Mesothelial cell of epicardium (in vitro differentiated cells): ENCODE measurements around the gene ARL13B. TPM values are rescaled to one million over a fixed set of nuclear protein-coding genes. Genes with fewer than 3 reads are reported as not detected.
A peak's percentile ranks its signal among the peaks of the same experiment; 100 is the strongest.
"Not testable (repeated sequence)": the region's sequence is repeated elsewhere in the genome, so short reads cannot be mapped to it uniquely, and the experiment has no call there.

Experiments
- DNase-seq, 2 experiments: peaks; one replicate each; pipeline ENCODE4 v3.0.0; 2021; ENCODE audit warnings: low spot score in 2 of 2; ENCODE audit not compliant: unreplicated experiment in 2 of 2
- H3K27ac Mint-ChIP-seq: 2 replicates; pipeline ENCODE4 v1.8.0; 2021; ENCODE audit warnings: mixed read lengths
- H3K27me3 Mint-ChIP-seq: 2 replicates; pipeline ENCODE4 v1.8.0; 2021; ENCODE audit warnings: low read depth, mixed read lengths
- H3K36me3 Mint-ChIP-seq: 2 replicates; pipeline ENCODE4 v1.8.0; 2021; ENCODE audit warnings: mixed read lengths
- H3K4me1 Mint-ChIP-seq: 2 replicates; pipeline ENCODE4 v1.8.0; 2021; ENCODE audit warnings: mixed read lengths
- H3K4me3 Mint-ChIP-seq: 2 replicates; pipeline ENCODE4 v1.8.0; 2021; ENCODE audit warnings: mild to moderate bottlenecking, moderate library complexity, mixed read lengths
- H3K9me3 Mint-ChIP-seq: 2 replicates; pipeline ENCODE4 v1.8.0; 2021; ENCODE audit warnings: mixed read lengths
- CTCF ChIP-seq: fragments of 200-600 bp; sonication (generic); IDR thresholded peaks from one replicate; pipeline ENCODE4 v1.5.0; 2021; ENCODE audit warnings: antibody characterized with exemption; ENCODE audit not compliant: unreplicated experiment
- total RNA-seq: library from RNA; stranded (reverse); gene quantifications from 3 replicates; pipeline ENCODE4 v1.2.1, GENCODE V29; 2021

The ARL13B gene
- 12.1 to 14.1 TPM (median 13.6 TPM) in 3 replicates for total RNA-seq

GRCh38 chr3:93979850-93980676 is at the start of gene ARL13B:
ARL13B (plus strand) TSS chr3:93980155; CDS start chr3:93980424, 269 bp downstream.
- Mint-ChIP-seq H3K36me3 (no peaks in the 10 kb centered on the region), H3K9me3 (no peaks in the 10 kb centered on the region), H3K4me1 (peaks cover 22% of the 10 kb centered on the region), H3K27ac (peak within 1 kb of the TSS; percentile 89), H3K4me3 (peak within 1 kb of the TSS; percentile 88), H3K27me3 (no peaks in the 10 kb centered on the region)
- no peak for TF ChIP-seq CTCF
- peak; percentile 87 to 94 for DNase-seq

DNA sequence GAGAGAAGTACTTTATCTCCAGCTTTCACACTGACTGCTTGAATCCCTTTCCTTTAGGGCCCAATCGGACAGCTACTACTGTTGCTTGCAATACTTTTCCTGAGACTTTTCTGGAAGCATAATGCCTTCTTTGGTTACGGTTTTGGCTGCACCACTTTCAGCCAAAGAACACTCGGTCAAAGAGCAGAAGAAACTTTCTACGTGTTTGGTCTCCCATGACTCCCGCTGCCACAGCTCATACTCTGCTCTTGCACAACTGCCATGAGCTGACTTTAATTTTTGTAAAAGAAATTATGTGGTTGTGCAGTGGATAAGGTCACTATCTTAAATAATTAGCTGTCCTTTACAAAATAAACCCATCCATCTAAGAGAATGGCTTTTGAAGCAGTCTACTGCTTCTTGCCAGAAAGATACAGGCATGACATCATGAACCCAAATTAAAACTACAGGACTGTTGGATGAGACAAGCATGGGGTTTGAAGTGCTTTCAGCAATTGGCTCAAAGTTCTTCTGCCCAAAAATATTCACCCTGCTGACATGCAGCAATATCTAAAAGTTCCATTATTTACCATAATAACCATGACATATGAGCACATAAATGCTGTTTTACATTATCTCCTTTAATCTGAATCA is 48.2 kb upstream of the ARL13B start:
- H3K4me3 Mint-ChIP-seq, result no peak overlapping the region
- no peak for DNase-seq
- peaks cover 58% of the 10 kb centered on the region for H3K9me3 Mint-ChIP-seq
- no peak overlapping the region for H3K27ac Mint-ChIP-seq
- no peak for TF ChIP-seq CTCF
- no peaks in the 10 kb centered on the region for H3K27me3 Mint-ChIP-seq
- peaks cover 4% of the 10 kb centered on the region for H3K36me3 Mint-ChIP-seq
- no peaks in the 10 kb centered on the region for H3K4me1 Mint-ChIP-seq

GRCh38 chr3:93934366-93935046 is 45.4 kb upstream of the ARL13B start:
- Mint-ChIP-seq H3K36me3 (peaks cover 2% of the 10 kb centered on the region), H3K27me3 (no peaks in the 10 kb centered on the region), H3K4me1 (no peaks in the 10 kb centered on the region), H3K9me3 (peaks cover 43% of the 10 kb centered on the region), H3K4me3 (no peak overlapping the region), H3K27ac (no peak overlapping the region)
- no peak for DNase-seq
- no peak for TF ChIP-seq CTCF

GRCh38 chr3:93936549-93936948 is 43.4 kb upstream of the ARL13B start:
- Mint-ChIP-seq H3K4me1 (no peaks in the 10 kb centered on the region), H3K36me3 (peaks cover 2% of the 10 kb centered on the region), H3K27ac (no peak overlapping the region), H3K27me3 (no peaks in the 10 kb centered on the region), H3K9me3 (peaks cover 32% of the 10 kb centered on the region), H3K4me3 (no peak overlapping the region)
- no peak for TF ChIP-seq CTCF
- no peak for DNase-seq

DNA sequence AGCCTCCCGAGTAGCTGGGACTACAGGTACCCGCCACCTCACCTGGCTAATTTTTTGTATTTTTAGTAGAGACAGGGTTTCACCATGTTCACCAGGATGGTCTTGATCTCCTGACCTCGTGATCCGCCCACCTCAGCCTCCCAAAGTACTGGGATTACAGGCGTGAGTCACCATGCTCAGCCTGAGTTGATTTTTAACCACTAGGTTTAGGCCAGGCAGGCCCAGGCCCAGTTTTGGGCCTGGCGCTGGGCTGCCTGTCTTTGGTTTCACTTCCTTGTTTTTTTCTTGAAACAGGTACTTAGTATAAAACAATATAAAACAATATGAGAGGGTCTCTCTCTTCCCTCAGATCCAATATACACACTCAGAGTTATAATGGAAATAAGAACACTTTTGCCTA is 42.5 kb upstream of the ARL13B start:
- DNase-seq, H3K4me1 Mint-ChIP-seq, H3K27me3 Mint-ChIP-seq, H3K4me3 Mint-ChIP-seq, H3K36me3 Mint-ChIP-seq, H3K27ac Mint-ChIP-seq: not testable (repeated sequence)
- H3K9me3 Mint-ChIP-seq, result peaks cover 25% of the 10 kb centered on the region

DNA sequence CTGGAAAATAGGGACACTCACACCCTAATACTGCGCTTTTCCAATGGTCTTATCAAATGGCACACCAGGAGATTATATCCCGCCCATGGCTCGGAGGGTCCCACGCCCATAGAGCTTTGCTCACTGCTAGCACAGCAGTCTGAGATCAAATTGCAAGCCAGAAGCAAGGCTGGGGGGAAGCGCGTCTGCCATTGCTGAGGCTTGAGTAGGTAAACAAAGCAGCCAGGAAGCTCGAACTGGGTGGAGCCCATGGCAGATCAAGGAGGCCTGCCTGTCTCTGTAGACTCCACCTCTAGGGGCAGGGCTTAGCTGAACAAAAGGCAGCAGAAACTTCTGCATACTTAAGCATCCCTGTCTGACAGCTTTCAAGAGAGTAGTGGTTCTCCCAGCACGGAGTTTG is 30.0 kb upstream of the ARL13B start:
- H3K27ac Mint-ChIP-seq, H3K4me1 Mint-ChIP-seq, H3K4me3 Mint-ChIP-seq, H3K36me3 Mint-ChIP-seq, H3K27me3 Mint-ChIP-seq, DNase-seq: not testable (repeated sequence)
- H3K9me3 Mint-ChIP-seq, result peaks cover 77% of the 10 kb centered on the region
